ENCODE data around the gene WDR35.

DNA sequence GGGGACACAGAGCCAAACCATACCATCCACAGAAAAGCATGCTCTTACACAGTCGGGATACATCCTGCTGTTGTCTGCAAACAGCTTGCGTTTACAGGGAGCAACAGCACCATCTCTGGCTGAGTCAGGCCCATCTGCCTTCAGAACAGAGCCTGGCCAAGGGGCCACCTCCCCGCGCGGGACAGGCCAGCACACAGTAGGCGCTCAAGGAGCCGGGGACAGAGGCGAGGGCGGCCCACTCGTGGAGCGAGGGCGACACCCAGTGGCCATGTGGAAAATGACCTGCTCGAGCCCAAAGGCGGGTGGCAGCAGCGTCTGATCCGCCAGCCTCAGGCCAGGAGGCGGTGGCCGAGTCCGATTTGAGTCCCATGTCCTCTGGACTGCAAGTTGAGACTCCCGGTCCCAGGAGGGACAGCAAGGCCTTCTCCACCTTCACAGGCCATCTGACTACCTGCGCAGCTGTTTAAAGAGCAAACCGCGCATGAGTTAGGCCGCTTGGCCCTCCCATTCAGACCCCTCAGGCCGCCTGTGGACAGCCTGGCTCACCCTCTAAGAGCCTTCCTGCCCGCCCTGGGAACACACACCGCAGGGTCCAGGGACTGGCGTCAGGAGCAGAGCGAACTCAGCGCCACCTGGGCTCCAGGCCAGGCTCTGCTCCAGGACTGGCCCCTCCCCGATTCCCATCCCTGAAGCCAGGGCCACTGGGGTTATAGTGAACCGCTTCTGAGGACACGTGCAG lies 126.4 kb downstream of the WDR35 start:
- TF ChIP-seq POLR2A (IDR thresholded peaks at IDR 0.05; ENCODE audit: low read length) (no peak), GATA1 (IDR thresholded peaks at IDR 0.05; ENCODE audit: low read depth, low read length) (no peak)
